ENCODE data around the gene MARCO. TPM values are rescaled to one million over a fixed set of nuclear protein-coding genes. Genes with fewer than 3 reads are reported as not detected.

MARCO gene
- total RNA-seq, 1 donor from 2014 or later, result 0.33 TPM

DNA sequence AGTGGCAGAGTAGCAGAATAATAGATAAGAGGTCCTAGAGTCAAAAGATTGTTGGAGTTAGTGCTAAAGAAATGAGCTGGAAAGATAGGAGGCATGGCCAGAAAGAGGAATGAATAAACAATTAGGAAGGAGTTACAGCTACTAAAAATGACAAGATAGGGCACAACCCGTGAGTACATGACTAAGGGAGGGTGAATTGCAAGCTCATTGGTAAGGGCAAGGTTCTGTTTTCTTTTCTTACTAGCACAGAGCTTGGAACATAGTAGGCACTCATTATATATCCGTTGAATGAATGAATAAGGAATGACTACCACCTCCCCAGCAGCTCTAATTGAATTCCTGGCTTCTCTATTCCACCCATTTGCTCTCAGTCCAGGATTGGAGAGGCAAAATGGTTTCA is 5.7 kb upstream of the MARCO start:
- Histone ChIP-seq H3K27me3 (ENCODE audit: control insufficient read depth, insufficient read depth, low read length) (no peaks in the 10 kb centered on the region), H3K4me3 (ENCODE audit: low read depth, low read length) (no peak overlapping the region), H3K36me3 (ENCODE audit: control insufficient read depth, insufficient read depth, low read length) (no peaks in the 10 kb centered on the region)
- TF ChIP-seq, protein P1, sequence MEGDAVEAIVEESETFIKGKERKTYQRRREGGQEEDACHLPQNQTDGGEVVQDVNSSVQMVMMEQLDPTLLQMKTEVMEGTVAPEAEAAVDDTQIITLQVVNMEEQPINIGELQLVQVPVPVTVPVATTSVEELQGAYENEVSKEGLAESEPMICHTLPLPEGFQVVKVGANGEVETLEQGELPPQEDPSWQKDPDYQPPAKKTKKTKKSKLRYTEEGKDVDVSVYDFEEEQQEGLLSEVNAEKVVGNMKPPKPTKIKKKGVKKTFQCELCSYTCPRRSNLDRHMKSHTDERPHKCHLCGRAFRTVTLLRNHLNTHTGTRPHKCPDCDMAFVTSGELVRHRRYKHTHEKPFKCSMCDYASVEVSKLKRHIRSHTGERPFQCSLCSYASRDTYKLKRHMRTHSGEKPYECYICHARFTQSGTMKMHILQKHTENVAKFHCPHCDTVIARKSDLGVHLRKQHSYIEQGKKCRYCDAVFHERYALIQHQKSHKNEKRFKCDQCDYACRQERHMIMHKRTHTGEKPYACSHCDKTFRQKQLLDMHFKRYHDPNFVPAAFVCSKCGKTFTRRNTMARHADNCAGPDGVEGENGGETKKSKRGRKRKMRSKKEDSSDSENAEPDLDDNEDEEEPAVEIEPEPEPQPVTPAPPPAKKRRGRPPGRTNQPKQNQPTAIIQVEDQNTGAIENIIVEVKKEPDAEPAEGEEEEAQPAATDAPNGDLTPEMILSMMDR (IDR thresholded peaks at IDR 0.05; ENCODE audit: insufficient read depth, low read length, poor library complexity, severe bottlenecking), result no peak
- DNase-seq (ENCODE audit: low read depth), result no peak

DNA sequence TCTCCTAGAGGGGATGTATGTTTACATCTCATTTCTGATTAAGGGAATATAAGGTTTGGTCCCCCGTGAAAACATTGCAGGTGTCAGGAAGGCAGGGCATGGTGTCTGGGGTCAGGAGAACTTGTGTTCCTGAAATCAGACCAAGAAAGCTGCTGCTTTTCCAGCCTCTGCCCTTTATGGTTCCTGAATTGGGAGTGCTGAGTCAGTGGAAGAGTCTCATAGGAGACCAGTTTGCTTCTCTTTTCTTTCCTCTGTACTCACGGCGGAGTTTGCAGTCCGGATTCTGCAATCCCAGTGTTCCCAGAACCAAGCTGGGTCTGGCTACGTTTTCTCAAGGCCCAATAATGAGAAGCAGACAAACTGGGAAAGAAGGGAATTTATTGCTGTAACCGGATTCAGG is 5.1 kb upstream of the MARCO start:
- TF ChIP-seq, protein P1 (IDR thresholded peaks at IDR 0.05; ENCODE audit: insufficient read depth, low read length, poor library complexity, severe bottlenecking), result no peak
- Histone ChIP-seq H3K36me3 (ENCODE audit: control insufficient read depth, insufficient read depth, low read length) (no peaks in the 10 kb centered on the region), H3K27me3 (ENCODE audit: control insufficient read depth, insufficient read depth, low read length) (no peaks in the 10 kb centered on the region), H3K4me3 (ENCODE audit: low read depth, low read length) (no peak overlapping the region)
- DNase-seq (ENCODE audit: low read depth), result no peak

DNA sequence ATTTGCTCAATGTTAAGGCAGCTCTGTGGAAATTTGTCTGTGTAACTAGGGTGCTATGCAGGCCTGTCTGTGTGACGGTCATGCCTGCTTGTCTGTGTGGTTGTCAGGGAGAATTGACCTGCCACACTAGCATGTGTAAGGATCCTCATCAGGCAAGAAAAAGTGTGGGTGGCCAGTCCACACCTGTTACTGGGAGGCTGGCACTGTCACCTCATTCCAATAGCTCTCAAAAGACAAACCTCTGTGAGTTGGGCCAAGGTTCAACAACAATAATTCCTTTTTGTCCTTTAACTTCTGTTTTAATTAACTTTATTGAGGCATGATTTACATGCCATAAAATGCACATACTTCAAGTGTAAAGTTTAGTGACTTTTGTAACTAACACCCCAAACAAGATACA is 4.2 kb upstream of the MARCO start:
- H3K4me3 ChIP-seq (ENCODE audit: low read depth, low read length), result no peak overlapping the region
- no peaks in the 10 kb centered on the region for H3K36me3 ChIP-seq (ENCODE audit: control insufficient read depth, insufficient read depth, low read length)
- no peaks in the 10 kb centered on the region for H3K27me3 ChIP-seq (ENCODE audit: control insufficient read depth, insufficient read depth, low read length)
- DNase-seq (ENCODE audit: low read depth), result no peak
- TF ChIP-seq, protein P1 (IDR thresholded peaks at IDR 0.05; ENCODE audit: insufficient read depth, low read length, poor library complexity, severe bottlenecking), result no peak

DNA sequence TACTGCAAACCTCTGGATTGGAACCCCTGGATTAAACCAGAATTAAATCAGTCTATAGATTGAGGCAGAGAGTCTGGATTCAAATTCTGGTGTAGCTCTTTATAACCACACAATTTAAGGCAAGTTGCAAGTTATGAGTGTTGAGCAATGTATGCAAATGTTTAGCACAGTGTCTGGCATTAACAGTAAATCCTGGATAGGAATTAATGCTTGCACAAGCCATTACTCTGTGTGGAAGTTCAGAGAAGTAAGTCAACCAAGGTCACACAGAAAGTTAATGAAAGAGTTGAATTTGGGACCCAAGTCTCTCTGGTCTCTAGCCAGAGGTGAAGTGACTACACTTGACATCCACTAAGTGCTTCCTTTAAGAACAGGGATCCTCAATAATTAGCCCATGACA is 2.0 kb upstream of the MARCO start:
- no peak overlapping the region for H3K4me3 ChIP-seq (ENCODE audit: low read depth, low read length)
- TF ChIP-seq, protein P1 (IDR thresholded peaks at IDR 0.05; ENCODE audit: insufficient read depth, low read length, poor library complexity, severe bottlenecking), result no peak
- no peaks in the 10 kb centered on the region for H3K27me3 ChIP-seq (ENCODE audit: control insufficient read depth, insufficient read depth, low read length)
- H3K36me3 ChIP-seq (ENCODE audit: control insufficient read depth, insufficient read depth, low read length), result no peaks in the 10 kb centered on the region
- DNase-seq (ENCODE audit: low read depth), result no peak

DNA sequence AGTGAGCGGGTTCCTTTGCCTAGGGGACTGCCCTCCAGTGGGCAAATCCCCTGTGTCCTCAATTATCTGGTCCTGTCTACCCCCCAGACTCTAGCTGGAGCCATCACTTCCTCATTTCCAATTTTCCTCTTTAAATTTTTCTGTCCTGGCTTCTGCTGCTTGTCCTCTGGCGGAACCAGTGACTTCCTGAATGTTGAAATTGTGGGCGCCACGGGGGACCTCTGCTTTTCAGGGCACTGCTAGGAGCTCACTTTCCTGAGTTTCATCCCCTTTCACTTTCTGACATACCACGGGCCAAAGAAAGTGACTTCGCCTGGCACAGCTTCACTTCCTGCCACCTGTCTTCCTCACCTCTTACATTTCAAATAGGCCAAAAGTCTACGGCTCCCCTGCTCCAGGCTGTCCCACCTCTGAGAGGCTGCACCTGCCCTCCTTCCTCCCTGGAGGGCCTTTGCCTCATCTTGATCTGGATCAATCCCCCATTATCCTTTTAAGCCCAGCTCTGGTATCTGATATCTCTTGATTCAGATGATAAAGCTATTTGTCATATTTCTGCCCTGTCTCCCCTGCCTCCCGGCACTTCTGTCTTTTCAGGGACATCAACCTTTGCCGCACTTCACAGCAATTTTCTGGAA is 1.4 kb upstream of the MARCO start:
- Histone ChIP-seq H3K4me3 (ENCODE audit: low read depth, low read length) (no peak overlapping the region), H3K27me3 (ENCODE audit: control insufficient read depth, insufficient read depth, low read length) (no peaks in the 10 kb centered on the region), H3K36me3 (ENCODE audit: control insufficient read depth, insufficient read depth, low read length) (no peaks in the 10 kb centered on the region)
- TF ChIP-seq, protein P1 (IDR thresholded peaks at IDR 0.05; ENCODE audit: insufficient read depth, low read length, poor library complexity, severe bottlenecking), result no peak
- no peak for DNase-seq (ENCODE audit: low read depth)

DNA sequence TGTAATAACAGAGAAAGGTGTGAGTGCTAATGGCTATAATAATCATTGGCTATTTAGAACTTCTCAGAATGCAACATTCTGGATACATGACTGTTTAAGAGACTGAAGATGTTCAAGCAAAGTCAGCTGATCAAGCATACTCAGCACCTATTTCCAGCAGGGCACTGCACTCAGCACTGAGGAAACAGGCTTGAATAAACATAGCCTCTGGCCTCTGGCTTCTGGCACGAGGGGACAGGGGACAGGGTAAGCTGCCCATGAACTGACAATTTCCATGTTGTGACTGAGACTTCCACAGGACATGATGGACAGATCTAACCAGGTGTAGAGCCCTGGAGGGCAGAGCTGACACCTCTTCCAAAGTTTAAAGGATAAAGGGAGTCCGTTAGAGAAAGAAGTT is 1.3 kb downstream of the MARCO start:
- H3K27me3 ChIP-seq (ENCODE audit: control insufficient read depth, insufficient read depth, low read length), result no peaks in the 10 kb centered on the region
- DNase-seq (ENCODE audit: low read depth), result no peak
- H3K4me3 ChIP-seq (ENCODE audit: low read depth, low read length), result no peak overlapping the region
- H3K36me3 ChIP-seq (ENCODE audit: control insufficient read depth, insufficient read depth, low read length), result no peaks in the 10 kb centered on the region
- TF ChIP-seq, protein P1 (IDR thresholded peaks at IDR 0.05; ENCODE audit: insufficient read depth, low read length, poor library complexity, severe bottlenecking), result no peak

Measured in kidney epithelial cell (primary cell).